Activated naive CD8-positive, alpha-beta T cell treated with anti-CD3 and anti-CD28 coated beads for 36 hours (primary cell): ENCODE data around the gene KIF4A. TPM values are rescaled to one million over a fixed set of nuclear protein-coding genes. Genes with fewer than 3 reads are reported as not detected.

Experiments used
- DNase-seq: peaks from one replicate; pipeline ENCODE4 v3.0.0; 2021
- H3K27ac Mint-ChIP-seq: one replicate; pipeline ENCODE4 v1.8.0; 2022; ENCODE audit warnings: mild to moderate bottlenecking, moderate library complexity, mixed read lengths
- H3K27me3 Mint-ChIP-seq: one replicate; pipeline ENCODE4 v1.8.0; 2022; ENCODE audit warnings: mild to moderate bottlenecking, mixed read lengths
- H3K36me3 Mint-ChIP-seq: one replicate; pipeline ENCODE4 v1.8.0; 2021; ENCODE audit warnings: mild to moderate bottlenecking, mixed read lengths
- H3K4me1 Mint-ChIP-seq: one replicate; pipeline ENCODE4 v1.8.0; 2021; ENCODE audit warnings: mixed read lengths
- H3K4me3 Mint-ChIP-seq: one replicate; pipeline ENCODE4 v1.8.0; 2022; ENCODE audit warnings: mild to moderate bottlenecking, moderate library complexity, mixed read lengths
- H3K9me3 Mint-ChIP-seq: one replicate; pipeline ENCODE4 v1.8.0; 2022; ENCODE audit warnings: mixed read lengths
- total RNA-seq, 2 experiments: library from RNA; stranded (reverse); gene quantifications; one replicate each; pipeline ENCODE4 v1.2.3, GENCODE V29; 2021

Gene KIF4A
- total RNA-seq, 2 experiments from 2014 or later: 22.4 to 23.9 TPM

GRCh38 chrX:70405003-70405402, 115.1 kb downstream of the KIF4A start:
- no peaks in the 10 kb centered on the region for H3K27me3 Mint-ChIP-seq
- no peaks in the 10 kb centered on the region for H3K4me1 Mint-ChIP-seq
- no peak for DNase-seq
- H3K4me3 Mint-ChIP-seq: no peak overlapping the region
- H3K36me3 Mint-ChIP-seq: peaks cover 26% of the 10 kb centered on the region
- no peak overlapping the region for H3K27ac Mint-ChIP-seq
- H3K9me3 Mint-ChIP-seq: no peaks in the 10 kb centered on the region

- no peak overlapping the region for H3K4me3 Mint-ChIP-seq
- H3K27ac Mint-ChIP-seq: no peak overlapping the region
- peaks cover 7% of the 10 kb centered on the region for H3K36me3 Mint-ChIP-seq
- H3K27me3 Mint-ChIP-seq: no peaks in the 10 kb centered on the region
- no peak for DNase-seq
- H3K4me1 Mint-ChIP-seq: no peaks in the 10 kb centered on the region
- no peaks in the 10 kb centered on the region for H3K9me3 Mint-ChIP-seq
Measured at GRCh38 chrX:70410921-70411320, 121.0 kb downstream of the KIF4A start.

- H3K4me1 Mint-ChIP-seq: no peaks in the 10 kb centered on the region
- no peak overlapping the region for H3K27ac Mint-ChIP-seq
- no peak overlapping the region for H3K4me3 Mint-ChIP-seq
- no peaks in the 10 kb centered on the region for H3K27me3 Mint-ChIP-seq
- DNase-seq: no peak
- no peaks in the 10 kb centered on the region for H3K9me3 Mint-ChIP-seq
- H3K36me3 Mint-ChIP-seq: peaks cover 7% of the 10 kb centered on the region
Measured at GRCh38 chrX:70411475-70411874, 121.6 kb downstream of the KIF4A start.

GRCh38 chrX:70421618-70422017, 131.7 kb downstream of the KIF4A start:
- no peaks in the 10 kb centered on the region for H3K9me3 Mint-ChIP-seq
- H3K36me3 Mint-ChIP-seq: peaks cover 2% of the 10 kb centered on the region
- H3K27me3 Mint-ChIP-seq: peaks cover 3% of the 10 kb centered on the region
- H3K27ac Mint-ChIP-seq: no peak overlapping the region
- DNase-seq: no peak
- H3K4me3 Mint-ChIP-seq: no peak overlapping the region
- no peaks in the 10 kb centered on the region for H3K4me1 Mint-ChIP-seq

GRCh38 chrX:70422851-70423341, 133.0 kb downstream of the KIF4A start, which contains the start of gene GDPD2:
Gene GDPD2, plus strand, starts transcription at chrX:70423314. Its CDS starts 1,671 bp downstream, at chrX:70424985.
- Mint-ChIP-seq H3K4me1 (no peaks in the 10 kb centered on the region), H3K27ac (no peak within 1 kb of the TSS), H3K27me3 (peaks cover 3% of the 10 kb centered on the region), H3K4me3 (no peak within 1 kb of the TSS), H3K36me3 (peaks cover 2% of the 10 kb centered on the region), H3K9me3 (no peaks in the 10 kb centered on the region)
- DNase-seq: no peak

- Mint-ChIP-seq H3K4me3 (no peak overlapping the region), H3K27me3 (peaks cover 3% of the 10 kb centered on the region), H3K36me3 (peaks cover 2% of the 10 kb centered on the region), H3K9me3 (no peaks in the 10 kb centered on the region), H3K4me1 (no peaks in the 10 kb centered on the region), H3K27ac (no peak overlapping the region)
- DNase-seq: no peak
Measured at GRCh38 chrX:70423936-70424675, 134.2 kb downstream of the KIF4A start.

GRCh38 chrX:70424801-70425200, 134.9 kb downstream of the KIF4A start:
- Mint-ChIP-seq H3K27me3 (peaks cover 3% of the 10 kb centered on the region), H3K4me3 (no peak overlapping the region), H3K4me1 (no peaks in the 10 kb centered on the region), H3K27ac (no peak overlapping the region), H3K36me3 (peaks cover 2% of the 10 kb centered on the region), H3K9me3 (no peaks in the 10 kb centered on the region)
- DNase-seq: no peak

GRCh38 chrX:70426286-70427278, 136.7 kb downstream of the KIF4A start:
- DNase-seq: no peak
- no peak overlapping the region for H3K27ac Mint-ChIP-seq
- peaks cover 3% of the 10 kb centered on the region for H3K27me3 Mint-ChIP-seq
- no peak overlapping the region for H3K4me3 Mint-ChIP-seq
- no peaks in the 10 kb centered on the region for H3K36me3 Mint-ChIP-seq
- no peaks in the 10 kb centered on the region for H3K9me3 Mint-ChIP-seq
- no peaks in the 10 kb centered on the region for H3K4me1 Mint-ChIP-seq

- H3K27me3 Mint-ChIP-seq: peaks cover 3% of the 10 kb centered on the region
- no peak for DNase-seq
- H3K27ac Mint-ChIP-seq: no peak overlapping the region
- H3K4me1 Mint-ChIP-seq: no peaks in the 10 kb centered on the region
- H3K9me3 Mint-ChIP-seq: no peaks in the 10 kb centered on the region
- no peaks in the 10 kb centered on the region for H3K36me3 Mint-ChIP-seq
- no peak overlapping the region for H3K4me3 Mint-ChIP-seq
Measured at GRCh38 chrX:70427365-70427764, 137.5 kb downstream of the KIF4A start.

GRCh38 chrX:70429759-70430158, 139.9 kb downstream of the KIF4A start:
- Mint-ChIP-seq H3K9me3 (no peaks in the 10 kb centered on the region), H3K27ac (no peak overlapping the region), H3K4me3 (no peak overlapping the region), H3K36me3 (no peaks in the 10 kb centered on the region), H3K27me3 (no peaks in the 10 kb centered on the region), H3K4me1 (peaks cover 6% of the 10 kb centered on the region)
- DNase-seq: no peak

- DNase-seq: no peak
- peak overlapping the region; percentile 92 for H3K27ac Mint-ChIP-seq
- H3K27me3 Mint-ChIP-seq: peaks cover 4% of the 10 kb centered on the region
Measured at GRCh38 chrX:70432936-70433847, 143.3 kb downstream of the KIF4A start.

GRCh38 chrX:70433848-70434351, 144.0 kb downstream of the KIF4A start:
- no peaks in the 10 kb centered on the region for H3K36me3 Mint-ChIP-seq
- H3K27ac Mint-ChIP-seq: peak overlapping the region; percentile 92
- H3K27me3 Mint-ChIP-seq: peaks cover 4% of the 10 kb centered on the region
- DNase-seq: peak; percentile 77
- peak overlapping the region; percentile 88 for H3K4me3 Mint-ChIP-seq
- peaks cover 18% of the 10 kb centered on the region for H3K4me1 Mint-ChIP-seq
- no peaks in the 10 kb centered on the region for H3K9me3 Mint-ChIP-seq

More at GRCh38 chrX:70432936-70433847, 143.3 kb downstream of the KIF4A start:
- Mint-ChIP-seq H3K9me3 (no peaks in the 10 kb centered on the region), H3K4me1 (peaks cover 11% of the 10 kb centered on the region), H3K36me3 (no peaks in the 10 kb centered on the region), H3K4me3 (peak overlapping the region; percentile 88)

GRCh38 chrX:70434352-70434866, 144.5 kb downstream of the KIF4A start:
- H3K36me3 Mint-ChIP-seq: no peaks in the 10 kb centered on the region
- H3K9me3 Mint-ChIP-seq: no peaks in the 10 kb centered on the region
- peaks cover 20% of the 10 kb centered on the region for H3K4me1 Mint-ChIP-seq

More at GRCh38 chrX:70434352-70434866, 144.5 kb downstream of the KIF4A start:
- peak overlapping the region; percentile 92 for H3K27ac Mint-ChIP-seq
- peak; percentile 70 for DNase-seq
- H3K27me3 Mint-ChIP-seq: peaks cover 7% of the 10 kb centered on the region
- H3K4me3 Mint-ChIP-seq: peak overlapping the region; percentile 88
